A549 (cell line): ENCODE measurements around the gene TPSAB1. TPM values are rescaled to one million over a fixed set of nuclear protein-coding genes. Genes with fewer than 3 reads are reported as not detected.

ENCODE experiments used
- ATAC-seq, 2 experiments: fragments of 200-7000 bp in 1 of 2; fragments of >200 bp in 1 of 2; cut with Nextera tagmentation in 1 of 2; cut with Tn5 transposase in 1 of 2; 3 replicates each; pipeline versions ENCODE4 v1.8.0 to v1.9.1; 2018 to 2020; ENCODE audit warnings: mild to moderate bottlenecking in 1 of 2, moderate library complexity in 1 of 2
- CTCF ChIA-PET: fragments of 300-600 bp; sonication (Branson Sonifier 250); formaldehyde crosslinking; extraction: SDS; loops from one replicate; lab custom pipeline; 2021; ENCODE audit warnings: antibody characterized with exemption, inconsistent platforms; lab: Yijun Ruan, JAX
- POLR2A ChIA-PET: fragments of 350-600 bp; formaldehyde crosslinking; extraction: SDS; loops from one replicate; lab custom pipeline; 2021; ENCODE audit warnings: antibody characterized with exemption, inconsistent platforms; lab: Yijun Ruan, JAX
- DNase-seq, 2 experiments: peaks; one replicate each; pipeline versions ENCODE4 v3.0.0 to v3.0.0-alpha.2; 2011 to 2016; ENCODE audit warnings: low read depth in 1 of 2, low spot score in 1 of 2
- FAIRE-seq: peaks from 2 replicates; lab custom pipeline; 2011; peaks lifted over from hg19 to GRCh38; lab: Jason Lieb, UNC
- H3K27ac ChIP-seq, 2 experiments: fragments of >200 bp; sonication (Bioruptor Twin); formaldehyde crosslinking; 3 replicates each; pipeline ENCODE4 v1.5.1; 2016 to 2017
- H3K4me1 ChIP-seq: fragments of >200 bp; sonication (Bioruptor Twin); formaldehyde crosslinking; 3 replicates; pipeline ENCODE4 v1.6.1; 2016
- H3K4me2 ChIP-seq: fragments of >200 bp; sonication (Bioruptor Twin); formaldehyde crosslinking; 3 replicates; pipeline ENCODE4 v1.6.1; 2016
- H3K4me3 ChIP-seq: fragments of >200 bp; sonication (Bioruptor Twin); formaldehyde crosslinking; 3 replicates; pipeline ENCODE4 v1.5.1; 2016
- H3K9me3 ChIP-seq: fragments of >200 bp; sonication (Bioruptor Twin); formaldehyde crosslinking; 3 replicates; pipeline ENCODE4 v1.6.1; 2016
- BCL3 ChIP-seq: fragments of >200 bp; sonication (Bioruptor Twin); formaldehyde crosslinking; IDR thresholded peaks from 3 replicates; pipeline ENCODE4 v1.6.1; 2016
- BHLHE40 ChIP-seq: IDR thresholded peaks from 2 replicates; pipeline ENCODE4 v1.6.1; 2012; ENCODE audit warnings: low read depth, low read length, inconsistent platforms
- CBX8 ChIP-seq: fragments of 200-600 bp; sonication (generic); IDR thresholded peaks from 2 replicates; pipeline ENCODE4 v1.6.1; 2016
- EHF ChIP-seq: fragments of 250-450 bp; sonication (Bioruptor Pico); IDR thresholded peaks from 2 replicates; pipeline ENCODE4 v1.5.0; 2020; ENCODE audit warnings: mild to moderate bottlenecking
- FOSB ChIP-seq: fragments of 250-450 bp; sonication (Bioruptor Pico); IDR thresholded peaks from 2 replicates; pipeline ENCODE4 v1.5.0; 2020; ENCODE audit warnings: mild to moderate bottlenecking, moderate library complexity
- GATA3 ChIP-seq: IDR thresholded peaks from 2 replicates; pipeline ENCODE4 v1.6.1; 2012; ENCODE audit warnings: borderline replicate concordance
- HES2 ChIP-seq: fragments of >200 bp; sonication (Bioruptor Twin); formaldehyde crosslinking; IDR thresholded peaks from 2 replicates; pipeline ENCODE4 v1.6.1; 2016
- HOXB5 ChIP-seq: fragments of 250-450 bp; sonication (Bioruptor Pico); IDR thresholded peaks from 2 replicates; pipeline ENCODE4 v1.5.0; 2020; ENCODE audit warnings: mild to moderate bottlenecking, moderate library complexity
- KDM1A ChIP-seq: fragments of 200-600 bp; sonication (generic); IDR thresholded peaks from 2 replicates; pipeline ENCODE4 v1.6.1; 2016; ENCODE audit warnings: low read depth, mild to moderate bottlenecking
- RCOR1 ChIP-seq: fragments of 150-350 bp; IDR thresholded peaks from 2 replicates; pipeline ENCODE4 v1.6.1; 2014; ENCODE audit warnings: antibody characterized with exemption, low read length, low read depth
- ZC3H11A ChIP-seq: fragments of 450-650 bp; IDR thresholded peaks from 2 replicates; pipeline ENCODE4 v1.6.1; 2014; ENCODE audit warnings: antibody characterized with exemption, mild to moderate bottlenecking
- ZFP36 ChIP-seq: fragments of 450-650 bp; IDR thresholded peaks from 2 replicates; pipeline ENCODE4 v1.6.1; 2014; ENCODE audit warnings: borderline replicate concordance; ENCODE audit not compliant: partially characterized antibody
- WGBS: methylation state at CpG from one replicate; pipeline ENCODE4 v1.1.6; 2017; ENCODE audit errors: missing lambda C conversion rate; 5-methylcytosine and 5-hydroxymethylcytosine counted together
- polyA plus RNA-seq, 4 experiments: library from polyadenylated mRNA; depleted of rRNA in 3 of 4; stranded (reverse); fragments of >200 nt; fragmentation: RNase III in 1 of 4; extraction: RNeasy Plus Mini Kit Qiagen cat#74134 plus additional on column Dnase treatment in 1 of 4; gene quantifications; 2 replicates in 3 of 4; 3 replicates in 1 of 4; pipeline ENCODE4 v1.2.3, GENCODE V29; 2011 to 2017
- TF ChIP-seq, protein P1 (sequence below): fragments of 150-350 bp; IDR thresholded peaks from 2 replicates; pipeline ENCODE4 v1.6.1; 2014; ENCODE audit warnings: low read depth, mild to moderate bottlenecking, low read length

The TPSAB1 gene
- polyA plus RNA-seq, 2 of the 4 experiments (the other 2 are of a cell fraction), result not detected

DNA sequence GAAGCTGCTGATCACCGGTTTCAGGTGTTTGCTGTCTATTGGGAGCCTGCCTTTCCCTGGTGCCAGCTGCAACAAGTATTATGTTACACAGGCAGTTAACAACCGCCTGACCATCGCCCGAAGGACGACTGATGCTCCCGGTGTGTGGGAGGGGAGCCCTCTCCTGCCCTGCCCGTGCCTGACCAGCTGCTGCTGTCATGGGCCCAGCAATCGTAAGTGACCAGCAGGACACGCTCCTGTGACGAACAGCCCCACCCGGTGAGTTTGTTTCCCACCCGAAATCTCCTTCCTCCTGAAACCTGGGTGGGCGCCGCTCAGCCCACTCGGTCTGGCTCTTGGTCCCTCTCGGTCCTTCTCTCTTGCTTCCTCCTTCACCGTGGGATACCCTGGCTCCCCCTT is 51.1 kb downstream of the TPSAB1 start:
- ChIA-PET POLR2A (no interaction called here), CTCF (interaction anchor here (3.2 kb wide), 1 partner anchor 9 kb away, joined by 20 read pairs; no protein-coding TSS in a partner anchor)
- Histone ChIP-seq H3K4me2 (no peak overlapping the region), H3K4me1 (peaks cover 8% of the 10 kb centered on the region; the same call in 2 of the 3 replicates), H3K4me3 (no peak overlapping the region), H3K9me3 (no peaks in the 10 kb centered on the region), H3K27ac (no peak overlapping the region)
- FAIRE-seq, result no peak
- no peak for DNase-seq
- ATAC-seq, result no peak; a peak in 1 of 6 replicates
- 79% methylated on average over 17 of the region's 17 CpGs for WGBS
- TF ChIP-seq FOSB (CRISPR knock-in tag) (no peak), EHF (CRISPR knock-in tag) (no peak), BCL3 (no peak), ZFP36 (no peak), CBX8 (no peak), ZC3H11A (no peak), HOXB5 (CRISPR knock-in tag) (no peak), HES2 (no peak), KDM1A (no peak), GATA3 (no peak), BHLHE40 (no peak), RCOR1 (no peak)
- TF ChIP-seq, protein P1, sequence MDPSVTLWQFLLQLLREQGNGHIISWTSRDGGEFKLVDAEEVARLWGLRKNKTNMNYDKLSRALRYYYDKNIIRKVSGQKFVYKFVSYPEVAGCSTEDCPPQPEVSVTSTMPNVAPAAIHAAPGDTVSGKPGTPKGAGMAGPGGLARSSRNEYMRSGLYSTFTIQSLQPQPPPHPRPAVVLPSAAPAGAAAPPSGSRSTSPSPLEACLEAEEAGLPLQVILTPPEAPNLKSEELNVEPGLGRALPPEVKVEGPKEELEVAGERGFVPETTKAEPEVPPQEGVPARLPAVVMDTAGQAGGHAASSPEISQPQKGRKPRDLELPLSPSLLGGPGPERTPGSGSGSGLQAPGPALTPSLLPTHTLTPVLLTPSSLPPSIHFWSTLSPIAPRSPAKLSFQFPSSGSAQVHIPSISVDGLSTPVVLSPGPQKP, result no peak
- TF ChIP-seq, all 56 proteins: peak for 0

Other genes starting within 250 kb of the TPSAB1 start
- 0.08 TPM in 1 of 2 replicates, not detected in the other for gene SSTR5, start 168.0 kb upstream of the TPSAB1 start, polyA plus RNA-seq (2011; rRNA removed)
- 0.06 TPM in 1 of 3 replicates, not detected in the others for gene SSTR5, start 168.0 kb upstream of the TPSAB1 start, polyA plus RNA-seq (2017; fragmentation: RNase III; extraction: RNeasy Plus Mini Kit Qiagen cat#74134 plus additional on column Dnase treatment)
- not detected in 2 replicates for gene C1QTNF8, start 144.5 kb upstream of the TPSAB1 start, polyA plus RNA-seq (2011; rRNA removed)
- not detected in 3 replicates for gene C1QTNF8, start 144.5 kb upstream of the TPSAB1 start, polyA plus RNA-seq (2017; fragmentation: RNase III; extraction: RNeasy Plus Mini Kit Qiagen cat#74134 plus additional on column Dnase treatment)
- 7.2 and 8.6 TPM in 2 replicates for gene CACNA1H, start 87.6 kb upstream of the TPSAB1 start, polyA plus RNA-seq (2011; rRNA removed)
- gene CACNA1H, start 87.6 kb upstream of the TPSAB1 start, polyA plus RNA-seq (2017; fragmentation: RNase III; extraction: RNeasy Plus Mini Kit Qiagen cat#74134 plus additional on column Dnase treatment), result 11.7 to 15.8 TPM (median 14.1 TPM) in 3 replicates
- not detected in 2 replicates for gene TPSG1, start 15.4 kb upstream of the TPSAB1 start, polyA plus RNA-seq (2011; rRNA removed)
- gene TPSG1, start 15.4 kb upstream of the TPSAB1 start, polyA plus RNA-seq (2017; fragmentation: RNase III; extraction: RNeasy Plus Mini Kit Qiagen cat#74134 plus additional on column Dnase treatment), result 0.08 TPM in 1 of 3 replicates, not detected in the others
- gene TPSB2, start 10.5 kb upstream of the TPSAB1 start, polyA plus RNA-seq (2011; rRNA removed), result not detected in 2 replicates
- gene TPSB2, start 10.5 kb upstream of the TPSAB1 start, polyA plus RNA-seq (2017; fragmentation: RNase III; extraction: RNeasy Plus Mini Kit Qiagen cat#74134 plus additional on column Dnase treatment), result not detected in 3 replicates
- not detected in 2 replicates for gene TPSD1, start 15.4 kb downstream of the TPSAB1 start, polyA plus RNA-seq (2011; rRNA removed)
- not detected in 3 replicates for gene TPSD1, start 15.4 kb downstream of the TPSAB1 start, polyA plus RNA-seq (2017; fragmentation: RNase III; extraction: RNeasy Plus Mini Kit Qiagen cat#74134 plus additional on column Dnase treatment)
- 131 and 170 TPM in 2 replicates for gene UBE2I, start 68.9 kb downstream of the TPSAB1 start, polyA plus RNA-seq (2011; rRNA removed)
- 207 to 210 TPM (median 208 TPM) in 3 replicates for gene UBE2I, start 68.9 kb downstream of the TPSAB1 start, polyA plus RNA-seq (2017; fragmentation: RNase III; extraction: RNeasy Plus Mini Kit Qiagen cat#74134 plus additional on column Dnase treatment)
- 0.31 and 0.42 TPM in 2 replicates for gene BAIAP3, start 92.9 kb downstream of the TPSAB1 start, polyA plus RNA-seq (2011; rRNA removed)
- gene BAIAP3, start 92.9 kb downstream of the TPSAB1 start, polyA plus RNA-seq (2017; fragmentation: RNase III; extraction: RNeasy Plus Mini Kit Qiagen cat#74134 plus additional on column Dnase treatment), result 0.26 to 0.51 TPM (median 0.32 TPM) in 3 replicates
- gene TSR3, start 111.2 kb downstream of the TPSAB1 start, polyA plus RNA-seq (2011; rRNA removed), result 27.2 and 32.6 TPM in 2 replicates
- gene TSR3, start 111.2 kb downstream of the TPSAB1 start, polyA plus RNA-seq (2017; fragmentation: RNase III; extraction: RNeasy Plus Mini Kit Qiagen cat#74134 plus additional on column Dnase treatment), result 50.9 to 52.3 TPM (median 51.7 TPM) in 3 replicates
- 24.2 and 25.3 TPM in 2 replicates for gene GNPTG, start 111.2 kb downstream of the TPSAB1 start, polyA plus RNA-seq (2011; rRNA removed)
- gene GNPTG, start 111.2 kb downstream of the TPSAB1 start, polyA plus RNA-seq (2017; fragmentation: RNase III; extraction: RNeasy Plus Mini Kit Qiagen cat#74134 plus additional on column Dnase treatment), result 21.9 to 24.2 TPM (median 23.4 TPM) in 3 replicates
- 17.2 and 20.7 TPM in 2 replicates for gene UNKL, start 174.0 kb downstream of the TPSAB1 start, polyA plus RNA-seq (2011; rRNA removed)
- 37.6 to 41.2 TPM (median 38.2 TPM) in 3 replicates for gene UNKL, start 174.0 kb downstream of the TPSAB1 start, polyA plus RNA-seq (2017; fragmentation: RNase III; extraction: RNeasy Plus Mini Kit Qiagen cat#74134 plus additional on column Dnase treatment)
- gene UQCC4, start 180.0 kb downstream of the TPSAB1 start, polyA plus RNA-seq (2011; rRNA removed), result 33.0 and 35.4 TPM in 2 replicates
- gene UQCC4, start 180.0 kb downstream of the TPSAB1 start, polyA plus RNA-seq (2017; fragmentation: RNase III; extraction: RNeasy Plus Mini Kit Qiagen cat#74134 plus additional on column Dnase treatment), result 21.5 to 23.6 TPM (median 23.0 TPM) in 3 replicates
- not detected in 2 replicates for gene PERCC1, start 190.4 kb downstream of the TPSAB1 start, polyA plus RNA-seq (2011; rRNA removed)
- gene PERCC1, start 190.4 kb downstream of the TPSAB1 start, polyA plus RNA-seq (2017; fragmentation: RNase III; extraction: RNeasy Plus Mini Kit Qiagen cat#74134 plus additional on column Dnase treatment), result not detected in 3 replicates
- gene CCDC154, start 203.9 kb downstream of the TPSAB1 start, polyA plus RNA-seq (2011; rRNA removed), result 0.16 and 0.34 TPM in 2 replicates
- 0.49 to 0.74 TPM (median 0.70 TPM) in 3 replicates for gene CCDC154, start 203.9 kb downstream of the TPSAB1 start, polyA plus RNA-seq (2017; fragmentation: RNase III; extraction: RNeasy Plus Mini Kit Qiagen cat#74134 plus additional on column Dnase treatment)
- 17.2 and 19.9 TPM in 2 replicates for gene CLCN7, start 234.3 kb downstream of the TPSAB1 start, polyA plus RNA-seq (2011; rRNA removed)
- 51.6 to 69.7 TPM (median 62.8 TPM) in 3 replicates for gene CLCN7, start 234.3 kb downstream of the TPSAB1 start, polyA plus RNA-seq (2017; fragmentation: RNase III; extraction: RNeasy Plus Mini Kit Qiagen cat#74134 plus additional on column Dnase treatment)
- gene PTX4, start 248.2 kb downstream of the TPSAB1 start, polyA plus RNA-seq (2011; rRNA removed), result not detected in 2 replicates
- gene PTX4, start 248.2 kb downstream of the TPSAB1 start, polyA plus RNA-seq (2017; fragmentation: RNase III; extraction: RNeasy Plus Mini Kit Qiagen cat#74134 plus additional on column Dnase treatment), result 0.07 TPM in 2 of 3 replicates, not detected in the other